GM06990 (cell line): Measurements from ENCODE around the gene KSR1.
"Not testable (repeated sequence)": the region's sequence is repeated elsewhere in the genome, so short reads cannot be mapped to it uniquely, and the experiment has no call there.

ENCODE experiments used
- DNase-seq: peaks from one replicate; pipeline ENCODE4 v3.0.0-alpha.2; 2011; ENCODE audit not compliant: insufficient read length; ENCODE audit errors: extremely low read depth
- H3K27me3 ChIP-seq: replicated peaks from 2 replicates; pipeline ENCODE4 v1.6.0; 2011; ENCODE audit warnings: low read length; ENCODE audit not compliant: control insufficient read depth, insufficient read depth
- H3K36me3 ChIP-seq: 2 replicates; pipeline ENCODE4 v1.5.1; 2011; ENCODE audit warnings: low read length; ENCODE audit not compliant: control insufficient read depth, insufficient read depth
- H3K4me3 ChIP-seq: replicated peaks from 2 replicates; pipeline ENCODE4 v1.5.1; 2011; ENCODE audit warnings: low read depth, mild to moderate bottlenecking, control low read depth, low read length
- CTCF ChIP-seq: IDR thresholded peaks from 2 replicates; pipeline ENCODE4 v1.5.1; 2011; ENCODE audit warnings: low read length, control low read depth, mild to moderate bottlenecking, inconsistent platforms; ENCODE audit not compliant: insufficient read depth, poor library complexity, severe bottlenecking

Gene KSR1

GRCh38 chr17:27439342-27439741 lies 16.9 kb upstream of the KSR1 start:
- H3K36me3 ChIP-seq, result no peaks in the 10 kb centered on the region
- no peak for DNase-seq
- no peak for TF ChIP-seq CTCF
- no peaks in the 10 kb centered on the region for H3K27me3 ChIP-seq
- no peak overlapping the region for H3K4me3 ChIP-seq

- TF ChIP-seq CTCF, result no peak
- no peak for DNase-seq
- Histone ChIP-seq H3K36me3 (no peaks in the 10 kb centered on the region), H3K27me3 (no peaks in the 10 kb centered on the region), H3K4me3 (no peak overlapping the region)
These were observed 13.5 kb upstream of the KSR1 start for GRCh38 chr17:27442702-27443101.

GRCh38 chr17:27443491-27443890 lies 12.8 kb upstream of the KSR1 start:
- H3K4me3 ChIP-seq, result no peak overlapping the region
- DNase-seq, result no peak
- H3K36me3 ChIP-seq, result no peaks in the 10 kb centered on the region
- no peaks in the 10 kb centered on the region for H3K27me3 ChIP-seq
- TF ChIP-seq CTCF, result no peak

- no peak overlapping the region for H3K4me3 ChIP-seq
- no peaks in the 10 kb centered on the region for H3K27me3 ChIP-seq
- TF ChIP-seq CTCF, result no peak
- no peaks in the 10 kb centered on the region for H3K36me3 ChIP-seq
- no peak for DNase-seq
These were observed 10.3 kb upstream of the KSR1 start for GRCh38 chr17:27445971-27446370.

- TF ChIP-seq CTCF, result no peak
These were observed 9.5 kb upstream of the KSR1 start for GRCh38 chr17:27446569-27447301.

GRCh38 chr17:27448534-27448933 lies 7.7 kb upstream of the KSR1 start:
- not testable (repeated sequence) for DNase-seq

More at GRCh38 chr17:27446569-27447301, 9.5 kb upstream of the KSR1 start:
- no peak overlapping the region for H3K4me3 ChIP-seq
- DNase-seq, result no peak
- H3K27me3 ChIP-seq, result no peaks in the 10 kb centered on the region
- no peaks in the 10 kb centered on the region for H3K36me3 ChIP-seq

More at GRCh38 chr17:27448534-27448933, 7.7 kb upstream of the KSR1 start:
- H3K4me3 ChIP-seq, H3K36me3 ChIP-seq, H3K27me3 ChIP-seq: not testable (repeated sequence)
